HCT116 (cell line): ENCODE results near the gene CSAD.

Experiments used
- CEBPB ChIP-seq: IDR thresholded peaks from 2 replicates; pipeline ENCODE4 v1.6.1; 2012; ENCODE audit warnings: low read depth
- EGR1 ChIP-seq: IDR thresholded peaks from 2 replicates; pipeline ENCODE4 v1.6.1; 2012; ENCODE audit warnings: low read depth
- EZH2 ChIP-seq: fragments of 200-600 bp; sonication (generic); IDR thresholded peaks from 2 replicates; pipeline ENCODE4 v1.6.1; 2017; ENCODE audit warnings: antibody characterized with exemption, mixed run types
- EZH2phosphoT487 ChIP-seq: fragments of 200-600 bp; IDR thresholded peaks from 2 replicates; pipeline ENCODE4 v1.6.1; 2018; ENCODE audit warnings: antibody characterized with exemption, borderline replicate concordance
- JUND ChIP-seq: IDR thresholded peaks from 2 replicates; pipeline ENCODE4 v1.6.1; 2012
- POLR2A ChIP-seq: IDR thresholded peaks from 2 replicates; pipeline ENCODE4 v1.7.0; 2011; ENCODE audit warnings: borderline replicate concordance; ENCODE audit not compliant: insufficient read depth, insufficient read length; ENCODE audit errors: extremely low read depth
- RAD21 ChIP-seq: IDR thresholded peaks from 2 replicates; pipeline ENCODE4 v1.6.1; 2012; ENCODE audit warnings: low read depth, mild to moderate bottlenecking
- SP1 ChIP-seq: IDR thresholded peaks from 2 replicates; pipeline ENCODE4 v1.6.1; 2012; ENCODE audit warnings: low read depth
- SRF ChIP-seq: IDR thresholded peaks from 2 replicates; pipeline ENCODE4 v1.6.1; 2012; ENCODE audit warnings: low read depth
- ZBTB33 ChIP-seq: IDR thresholded peaks from 2 replicates; pipeline ENCODE4 v1.6.1; 2011; ENCODE audit warnings: mild to moderate bottlenecking, low read length, moderate library complexity; ENCODE audit not compliant: insufficient replicate concordance; ENCODE audit errors: extremely low read depth
- ZFX ChIP-seq: fragments of 450-650 bp; IDR thresholded peaks from 2 replicates; pipeline ENCODE4 v1.6.1; 2017
- ZNF274 ChIP-seq: fragments of 200-500 bp; sonication (Bioruptor generic); IDR thresholded peaks from 2 replicates; pipeline ENCODE4 v1.6.1; 2014; ENCODE audit warnings: mild to moderate bottlenecking, low read depth, low read length, inconsistent platforms
- TF ChIP-seq, protein P1 (sequence below), 3 experiments: fragments of 200-600 bp in 1 of 3; sonication (generic) in 1 of 3; IDR thresholded peaks in 2 of 3; conservative IDR thresholded peaks in 1 of 3; 2 replicates each; pipeline ENCODE4 v1.5.1; 2012 to 2017; ENCODE audit warnings: low read depth in 2 of 3, low read length in 2 of 3, antibody characterized with exemption in 1 of 3, borderline replicate concordance in 1 of 3, control low read depth in 1 of 3, mild to moderate bottlenecking in 1 of 3, mixed read lengths in 1 of 3, mixed run types in 1 of 3, moderate library complexity in 1 of 3; ENCODE audit not compliant: insufficient read depth in 1 of 3
- TF ChIP-seq, protein P2 (sequence below): IDR thresholded peaks from 2 replicates; pipeline ENCODE4 v1.6.1; 2012

GRCh38 chr12:53131844-53132243 is 48.9 kb downstream of the CSAD start:
- TF ChIP-seq POLR2A, result no peak
- no peak for TF ChIP-seq SRF
- TF ChIP-seq JUND, result no peak
- TF ChIP-seq, protein P1, sequence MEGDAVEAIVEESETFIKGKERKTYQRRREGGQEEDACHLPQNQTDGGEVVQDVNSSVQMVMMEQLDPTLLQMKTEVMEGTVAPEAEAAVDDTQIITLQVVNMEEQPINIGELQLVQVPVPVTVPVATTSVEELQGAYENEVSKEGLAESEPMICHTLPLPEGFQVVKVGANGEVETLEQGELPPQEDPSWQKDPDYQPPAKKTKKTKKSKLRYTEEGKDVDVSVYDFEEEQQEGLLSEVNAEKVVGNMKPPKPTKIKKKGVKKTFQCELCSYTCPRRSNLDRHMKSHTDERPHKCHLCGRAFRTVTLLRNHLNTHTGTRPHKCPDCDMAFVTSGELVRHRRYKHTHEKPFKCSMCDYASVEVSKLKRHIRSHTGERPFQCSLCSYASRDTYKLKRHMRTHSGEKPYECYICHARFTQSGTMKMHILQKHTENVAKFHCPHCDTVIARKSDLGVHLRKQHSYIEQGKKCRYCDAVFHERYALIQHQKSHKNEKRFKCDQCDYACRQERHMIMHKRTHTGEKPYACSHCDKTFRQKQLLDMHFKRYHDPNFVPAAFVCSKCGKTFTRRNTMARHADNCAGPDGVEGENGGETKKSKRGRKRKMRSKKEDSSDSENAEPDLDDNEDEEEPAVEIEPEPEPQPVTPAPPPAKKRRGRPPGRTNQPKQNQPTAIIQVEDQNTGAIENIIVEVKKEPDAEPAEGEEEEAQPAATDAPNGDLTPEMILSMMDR (IDR thresholded peaks at IDR 0.05 in 2 of 3, conservative IDR thresholded peaks at IDR 0.05 in 1 of 3; ENCODE audit: borderline replicate concordance in 1 of 3, insufficient read depth in 1 of 3, low read depth in 2 of 3, low read length in 2 of 3), result no peak
- TF ChIP-seq CEBPB, result no peak
- TF ChIP-seq, protein P2, sequence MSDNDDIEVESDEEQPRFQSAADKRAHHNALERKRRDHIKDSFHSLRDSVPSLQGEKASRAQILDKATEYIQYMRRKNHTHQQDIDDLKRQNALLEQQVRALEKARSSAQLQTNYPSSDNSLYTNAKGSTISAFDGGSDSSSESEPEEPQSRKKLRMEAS, result no peak
- no peak for TF ChIP-seq EZH2
- TF ChIP-seq ZBTB33, result no peak
- no peak for TF ChIP-seq ZNF274
- no peak for TF ChIP-seq EGR1
- no peak for TF ChIP-seq RAD21
- no peak for TF ChIP-seq ZFX
- no peak for TF ChIP-seq EZH2phosphoT487
- no peak for TF ChIP-seq SP1
